ENCODE measurements around the gene PRPF38B.

Gene PRPF38B

GRCh38 chr1:108716437-108717230, 24.5 kb downstream of the PRPF38B start:
- H3K27ac ChIP-seq: no peak overlapping the region
- TF ChIP-seq Cebpa-rat (IDR thresholded peaks at IDR 0.05): no peak
- no peaks in the 10 kb centered on the region for H3K27me3 ChIP-seq
- no peaks in the 10 kb centered on the region for H3K36me3 ChIP-seq
- no peaks in the 10 kb centered on the region for H3K9me3 ChIP-seq
- no peaks in the 10 kb centered on the region for H4K20me1 ChIP-seq
- no peak overlapping the region for H3K4me2 ChIP-seq
- no peak overlapping the region for H3K9ac ChIP-seq
- H3K4me3 ChIP-seq: no peak overlapping the region
- peaks cover 5% of the 10 kb centered on the region for H3K4me1 ChIP-seq

GRCh38 chr1:108717774-108718316, 25.7 kb downstream of the PRPF38B start:
- Histone ChIP-seq H3K9ac (no peak overlapping the region), H4K20me1 (no peaks in the 10 kb centered on the region), H3K9me3 (no peaks in the 10 kb centered on the region), H3K27me3 (no peaks in the 10 kb centered on the region), H3K4me2 (no peak overlapping the region), H3K4me3 (no peak overlapping the region), H3K36me3 (no peaks in the 10 kb centered on the region), H3K4me1 (peaks cover 5% of the 10 kb centered on the region), H3K27ac (no peak overlapping the region)
- no peak for TF ChIP-seq Cebpa-rat (IDR thresholded peaks at IDR 0.05)

GRCh38 chr1:108718927-108719655, 27.0 kb downstream of the PRPF38B start:
- Histone ChIP-seq H4K20me1 (no peaks in the 10 kb centered on the region), H3K4me2 (no peak overlapping the region), H3K36me3 (no peaks in the 10 kb centered on the region), H3K4me1 (peaks cover 5% of the 10 kb centered on the region), H3K27me3 (no peaks in the 10 kb centered on the region), H3K9me3 (no peaks in the 10 kb centered on the region), H3K9ac (no peak overlapping the region), H3K4me3 (no peak overlapping the region), H3K27ac (no peak overlapping the region)
- no peak for TF ChIP-seq Cebpa-rat (IDR thresholded peaks at IDR 0.05)

- H3K4me1 ChIP-seq: peaks cover 5% of the 10 kb centered on the region
- no peak overlapping the region for H3K27ac ChIP-seq
- H3K9me3 ChIP-seq: no peaks in the 10 kb centered on the region
- no peak for TF ChIP-seq Cebpa-rat (IDR thresholded peaks at IDR 0.05)
- no peaks in the 10 kb centered on the region for H3K36me3 ChIP-seq
- H3K4me2 ChIP-seq: peak overlapping the region; percentile 16
- H3K4me3 ChIP-seq: no peak overlapping the region
- H4K20me1 ChIP-seq: no peaks in the 10 kb centered on the region
- no peak overlapping the region for H3K9ac ChIP-seq
- H3K27me3 ChIP-seq: no peaks in the 10 kb centered on the region
These were observed 27.7 kb downstream of the PRPF38B start for GRCh38 chr1:108719656-108720435.

GRCh38 chr1:108722292-108722691, 30.2 kb downstream of the PRPF38B start:
- H3K9ac ChIP-seq: no peak overlapping the region
- peaks cover 5% of the 10 kb centered on the region for H3K4me1 ChIP-seq
- H3K4me3 ChIP-seq: no peak overlapping the region
- H4K20me1 ChIP-seq: no peaks in the 10 kb centered on the region
- H3K27ac ChIP-seq: no peak overlapping the region
- TF ChIP-seq Cebpa-rat (IDR thresholded peaks at IDR 0.05): no peak
- no peaks in the 10 kb centered on the region for H3K36me3 ChIP-seq
- no peaks in the 10 kb centered on the region for H3K27me3 ChIP-seq
- no peak overlapping the region for H3K4me2 ChIP-seq
- no peaks in the 10 kb centered on the region for H3K9me3 ChIP-seq

- no peak for TF ChIP-seq Cebpa-rat (IDR thresholded peaks at IDR 0.05)
- H3K27ac ChIP-seq: no peak overlapping the region
- no peaks in the 10 kb centered on the region for H3K9me3 ChIP-seq
- H3K4me1 ChIP-seq: no peaks in the 10 kb centered on the region
- no peaks in the 10 kb centered on the region for H3K27me3 ChIP-seq
- no peaks in the 10 kb centered on the region for H4K20me1 ChIP-seq
- no peak overlapping the region for H3K4me3 ChIP-seq
- H3K9ac ChIP-seq: no peak overlapping the region
- no peak overlapping the region for H3K4me2 ChIP-seq
- H3K36me3 ChIP-seq: no peaks in the 10 kb centered on the region
These were observed 33.8 kb downstream of the PRPF38B start for GRCh38 chr1:108725906-108726305.

GRCh38 chr1:108728327-108728923, 36.3 kb downstream of the PRPF38B start:
- no peaks in the 10 kb centered on the region for H3K4me1 ChIP-seq
- no peaks in the 10 kb centered on the region for H3K36me3 ChIP-seq
- H4K20me1 ChIP-seq: no peaks in the 10 kb centered on the region
- no peak for TF ChIP-seq Cebpa-rat (IDR thresholded peaks at IDR 0.05)
- no peak overlapping the region for H3K4me3 ChIP-seq
- H3K27me3 ChIP-seq: no peaks in the 10 kb centered on the region
- H3K27ac ChIP-seq: no peak overlapping the region
- H3K9ac ChIP-seq: no peak overlapping the region
- H3K9me3 ChIP-seq: no peaks in the 10 kb centered on the region
- H3K4me2 ChIP-seq: no peak overlapping the region

GRCh38 chr1:108729481-108729880, 37.4 kb downstream of the PRPF38B start:
- no peaks in the 10 kb centered on the region for H4K20me1 ChIP-seq
- no peak for TF ChIP-seq Cebpa-rat (IDR thresholded peaks at IDR 0.05)

GRCh38 chr1:108732398-108732797, 40.3 kb downstream of the PRPF38B start:
- H3K4me2 ChIP-seq: no peak overlapping the region
- H3K4me1 ChIP-seq: no peaks in the 10 kb centered on the region
- no peak overlapping the region for H3K27ac ChIP-seq
- no peak overlapping the region for H3K4me3 ChIP-seq
- no peak overlapping the region for H3K9ac ChIP-seq
- H3K36me3 ChIP-seq: no peaks in the 10 kb centered on the region
- H3K27me3 ChIP-seq: no peaks in the 10 kb centered on the region
- no peaks in the 10 kb centered on the region for H4K20me1 ChIP-seq
- no peaks in the 10 kb centered on the region for H3K9me3 ChIP-seq
- no peak for TF ChIP-seq Cebpa-rat (IDR thresholded peaks at IDR 0.05)

More at GRCh38 chr1:108729481-108729880, 37.4 kb downstream of the PRPF38B start:
- Histone ChIP-seq H3K4me1 (no peaks in the 10 kb centered on the region), H3K4me3 (no peak overlapping the region), H3K9me3 (no peaks in the 10 kb centered on the region), H3K4me2 (no peak overlapping the region), H3K27ac (no peak overlapping the region), H3K27me3 (no peaks in the 10 kb centered on the region), H3K9ac (no peak overlapping the region), H3K36me3 (no peaks in the 10 kb centered on the region)
